ENCODE measurements around the gene PAQR7. TPM values are rescaled to one million over a fixed set of nuclear protein-coding genes. Genes with fewer than 3 reads are reported as not detected.
A peak's percentile ranks its signal among the peaks of the same experiment; 100 is the strongest.

Gene PAQR7
- total RNA-seq, 2 donors from 2014 or later = 2.5 to 3.4 TPM

GRCh38 chr1:25905680-25906643 is 30.5 kb upstream of the PAQR7 start, which contains the start of gene STMN1:
STMN1 (minus strand) TSS chr1:25906419; CDS start chr1:25904676, 1,743 bp downstream.
- intact Hi-C loops (cut with DNase I) = no loop called here
- Histone ChIP-seq H3K4me1 (peaks cover 5% of the 10 kb centered on the region), H3K9me3 (no peaks in the 10 kb centered on the region), H3K27ac (no peak within 1 kb of the TSS), H3K4me3 (peak within 1 kb of the TSS; percentile 67), H3K9ac (ENCODE audit: low read depth in 2 of 2, low read length in 2 of 2) (peak within 1 kb of the TSS; percentile 26 to 57), H3K36me3 (no peaks in the 10 kb centered on the region), H3K27me3 (no peaks in the 10 kb centered on the region)
- TF ChIP-seq, protein P1, sequence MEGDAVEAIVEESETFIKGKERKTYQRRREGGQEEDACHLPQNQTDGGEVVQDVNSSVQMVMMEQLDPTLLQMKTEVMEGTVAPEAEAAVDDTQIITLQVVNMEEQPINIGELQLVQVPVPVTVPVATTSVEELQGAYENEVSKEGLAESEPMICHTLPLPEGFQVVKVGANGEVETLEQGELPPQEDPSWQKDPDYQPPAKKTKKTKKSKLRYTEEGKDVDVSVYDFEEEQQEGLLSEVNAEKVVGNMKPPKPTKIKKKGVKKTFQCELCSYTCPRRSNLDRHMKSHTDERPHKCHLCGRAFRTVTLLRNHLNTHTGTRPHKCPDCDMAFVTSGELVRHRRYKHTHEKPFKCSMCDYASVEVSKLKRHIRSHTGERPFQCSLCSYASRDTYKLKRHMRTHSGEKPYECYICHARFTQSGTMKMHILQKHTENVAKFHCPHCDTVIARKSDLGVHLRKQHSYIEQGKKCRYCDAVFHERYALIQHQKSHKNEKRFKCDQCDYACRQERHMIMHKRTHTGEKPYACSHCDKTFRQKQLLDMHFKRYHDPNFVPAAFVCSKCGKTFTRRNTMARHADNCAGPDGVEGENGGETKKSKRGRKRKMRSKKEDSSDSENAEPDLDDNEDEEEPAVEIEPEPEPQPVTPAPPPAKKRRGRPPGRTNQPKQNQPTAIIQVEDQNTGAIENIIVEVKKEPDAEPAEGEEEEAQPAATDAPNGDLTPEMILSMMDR (IDR thresholded peaks at IDR 0.05) = no peak
- DNase-seq = peak; percentile 93

- Histone ChIP-seq H3K27me3 (no peaks in the 10 kb centered on the region), H3K4me3 (peak overlapping the region; percentile 67), H3K27ac (no peak overlapping the region), H3K4me1 (peaks cover 5% of the 10 kb centered on the region), H3K36me3 (no peaks in the 10 kb centered on the region), H3K9me3 (no peaks in the 10 kb centered on the region), H3K9ac (ENCODE audit: low read depth in 2 of 2, low read length in 2 of 2) (peak overlapping the region; percentile 26 to 57)
- DNase-seq = peak; percentile 98
- TF ChIP-seq, protein P1 (IDR thresholded peaks at IDR 0.05) = no peak
- intact Hi-C loops (cut with DNase I) = no loop called here
Measured at GRCh38 chr1:25904943-25905679, 29.6 kb upstream of the PAQR7 start.

- no peaks in the 10 kb centered on the region for H3K36me3 ChIP-seq
- H3K9me3 ChIP-seq = no peaks in the 10 kb centered on the region
- H3K27ac ChIP-seq = no peak overlapping the region
- no peak overlapping the region for H3K4me3 ChIP-seq
- intact Hi-C loops (cut with DNase I) = no loop called here
- TF ChIP-seq, protein P1 (IDR thresholded peaks at IDR 0.05) = no peak
- no peak overlapping the region for H3K9ac ChIP-seq (ENCODE audit: low read depth in 2 of 2, low read length in 2 of 2)
- DNase-seq = no peak
- H3K4me1 ChIP-seq = peaks cover 5% of the 10 kb centered on the region
- H3K27me3 ChIP-seq = no peaks in the 10 kb centered on the region
Measured at GRCh38 chr1:25903986-25904385, 28.5 kb upstream of the PAQR7 start.

DNA sequence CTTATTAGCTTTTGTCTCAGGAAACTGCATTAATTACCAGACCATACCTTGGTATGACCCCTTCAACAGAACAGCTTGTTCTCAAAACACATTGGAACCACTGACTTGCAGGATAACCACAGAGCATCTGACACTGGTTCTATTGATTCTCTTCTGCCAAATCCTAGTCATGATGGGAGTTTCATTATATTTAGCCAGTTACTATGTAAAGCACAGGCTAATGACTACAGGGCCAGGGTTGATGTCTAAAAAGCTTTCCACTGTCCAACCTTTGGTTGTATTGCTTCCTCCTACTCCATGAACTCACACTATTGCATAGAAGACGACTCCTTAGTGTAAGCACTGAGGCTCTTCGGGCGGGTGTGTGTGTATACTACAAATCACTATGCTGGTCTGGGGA is 27.0 kb upstream of the PAQR7 start:
- TF ChIP-seq, protein P1 (IDR thresholded peaks at IDR 0.05) = no peak
- H3K9me3 ChIP-seq = no peaks in the 10 kb centered on the region
- H3K4me1 ChIP-seq = peaks cover 5% of the 10 kb centered on the region
- intact Hi-C loops (cut with DNase I) = no loop called here
- no peaks in the 10 kb centered on the region for H3K36me3 ChIP-seq
- no peak overlapping the region for H3K9ac ChIP-seq (ENCODE audit: low read depth in 2 of 2, low read length in 2 of 2)
- H3K27ac ChIP-seq = no peak overlapping the region
- H3K27me3 ChIP-seq = no peaks in the 10 kb centered on the region
- DNase-seq = no peak
- no peak overlapping the region for H3K4me3 ChIP-seq

- Histone ChIP-seq H3K9me3 (no peaks in the 10 kb centered on the region), H3K27me3 (no peaks in the 10 kb centered on the region), H3K4me3 (no peak overlapping the region), H3K36me3 (no peaks in the 10 kb centered on the region), H3K9ac (ENCODE audit: low read depth in 2 of 2, low read length in 2 of 2) (no peak overlapping the region), H3K27ac (no peak overlapping the region), H3K4me1 (peaks cover 5% of the 10 kb centered on the region)
- TF ChIP-seq, protein P1 (IDR thresholded peaks at IDR 0.05) = no peak
- intact Hi-C loops (cut with DNase I) = no loop called here
- no peak for DNase-seq
Measured at GRCh38 chr1:25900219-25900618, 24.7 kb upstream of the PAQR7 start.

Data from colonic mucosa (tissue), 4 donors.